Measurements from ENCODE around the gene HACD3. TPM values are rescaled to one million over a fixed set of nuclear protein-coding genes. Genes with fewer than 3 reads are reported as not detected.

HACD3 gene
- 30.7 and 89.3 TPM in 2 replicates for total RNA-seq (ENCODE audit: low replicate concordance)

- peak; percentile 68 for DNase-seq (ENCODE audit: low read depth)
- peak within 1 kb of the TSS; percentile 94 for H3K4me3 ChIP-seq (ENCODE audit: low read depth, low read length)
- no peak for TF ChIP-seq CTCF (IDR thresholded peaks at IDR 0.05; ENCODE audit: insufficient read depth, low read length)
Observed at GRCh38 chr15:65530318-65531111, at the start of gene HACD3. TSS of gene HACD3 (plus strand) at chr15:65530463. CDS start at chr15:65530632, 169 bp downstream.

- TF ChIP-seq CTCF (IDR thresholded peaks at IDR 0.05; ENCODE audit: insufficient read depth, low read length), result no peak
- no peak for DNase-seq (ENCODE audit: low read depth)
- H3K4me3 ChIP-seq (ENCODE audit: low read depth, low read length), result no peak overlapping the region
Observed at GRCh38 chr15:65484876-65485275, 45.4 kb upstream of the HACD3 start.

GRCh38 chr15:65494076-65494475 lies 36.2 kb upstream of the HACD3 start:
- no peak for TF ChIP-seq CTCF (IDR thresholded peaks at IDR 0.05; ENCODE audit: insufficient read depth, low read length)
- no peak for DNase-seq (ENCODE audit: low read depth)

GRCh38 chr15:65509321-65509720 lies 20.9 kb upstream of the HACD3 start:
- no peak for DNase-seq (ENCODE audit: low read depth)
- no peak overlapping the region for H3K4me3 ChIP-seq (ENCODE audit: low read depth, low read length)
- TF ChIP-seq CTCF (IDR thresholded peaks at IDR 0.05; ENCODE audit: insufficient read depth, low read length), result no peak

More at GRCh38 chr15:65494076-65494475, 36.2 kb upstream of the HACD3 start:
- no peak overlapping the region for H3K4me3 ChIP-seq (ENCODE audit: low read depth, low read length)

GRCh38 chr15:65512189-65512588 lies 18.1 kb upstream of the HACD3 start:
- TF ChIP-seq CTCF (IDR thresholded peaks at IDR 0.05; ENCODE audit: insufficient read depth, low read length), result no peak

GRCh38 chr15:65512807-65513416 lies 17.4 kb upstream of the HACD3 start:
- H3K4me3 ChIP-seq (ENCODE audit: low read depth, low read length), result peak overlapping the region; percentile 49
- peak; percentile 96 for DNase-seq (ENCODE audit: low read depth)

More at GRCh38 chr15:65512189-65512588, 18.1 kb upstream of the HACD3 start:
- DNase-seq (ENCODE audit: low read depth), result no peak
- H3K4me3 ChIP-seq (ENCODE audit: low read depth, low read length), result peak overlapping the region; percentile 49

More at GRCh38 chr15:65512807-65513416, 17.4 kb upstream of the HACD3 start:
- TF ChIP-seq CTCF (IDR thresholded peaks at IDR 0.05; ENCODE audit: insufficient read depth, low read length), result no peak

Measured in fibroblast of the aortic adventitia (primary cell).